Astrocyte (in vitro differentiated cells and primary cell): Measurements from ENCODE around the gene CHAT. TPM values are rescaled to one million over a fixed set of nuclear protein-coding genes. Genes with fewer than 3 reads are reported as not detected.

Experiments used
- DNase-seq: peaks from one replicate; pipeline ENCODE4 v3.0.0-alpha.2; 2010; ENCODE audit warnings: low read depth
- FAIRE-seq: peaks from 2 replicates; lab custom pipeline; 2011; peaks lifted over from hg19 to GRCh38; lab: Jason Lieb, UNC
- H2AFZ ChIP-seq: 2 replicates; pipeline ENCODE4 v1.6.0; 2012; ENCODE audit warnings: low read depth, low read length, inconsistent platforms
- H3K27ac ChIP-seq: 2 replicates; pipeline ENCODE4 v1.5.1; 2011; ENCODE audit warnings: low read depth, low read length, inconsistent platforms
- H3K27me3 ChIP-seq: 2 replicates; pipeline ENCODE4 v1.6.0; 2011; ENCODE audit warnings: low read length, inconsistent platforms; ENCODE audit not compliant: insufficient read depth
- H3K36me3 ChIP-seq: 2 replicates; pipeline ENCODE4 v1.5.1; 2011; ENCODE audit warnings: low read length, inconsistent platforms; ENCODE audit not compliant: insufficient read depth
- H3K4me1 ChIP-seq: 2 replicates; pipeline ENCODE4 v1.5.1; 2011; ENCODE audit warnings: low read length, inconsistent platforms; ENCODE audit not compliant: insufficient read depth
- H3K4me2 ChIP-seq: 2 replicates; pipeline ENCODE4 v1.6.0; 2012; ENCODE audit warnings: low read length, inconsistent platforms
- H3K4me3 ChIP-seq: 2 replicates; pipeline ENCODE4 v1.5.1; 2011; ENCODE audit warnings: low read depth, mild to moderate bottlenecking, low read length, inconsistent platforms; ENCODE audit not compliant: insufficient read depth
- H3K79me2 ChIP-seq: 2 replicates; pipeline ENCODE4 v1.6.0; 2012; ENCODE audit warnings: mild to moderate bottlenecking, low read length, inconsistent platforms; ENCODE audit not compliant: insufficient read depth
- H3K9ac ChIP-seq: 2 replicates; pipeline ENCODE4 v1.6.0; 2012; ENCODE audit warnings: mild to moderate bottlenecking, low read length, inconsistent platforms
- H3K9me3 ChIP-seq: 2 replicates; pipeline ENCODE4 v1.5.1; 2012; ENCODE audit warnings: low read depth, mild to moderate bottlenecking, low read length, inconsistent platforms; ENCODE audit not compliant: insufficient read depth
- H4K20me1 ChIP-seq: 2 replicates; pipeline ENCODE4 v1.6.0; 2012; ENCODE audit warnings: low read length, inconsistent platforms; ENCODE audit not compliant: insufficient read depth
- H3K27ac Mint-ChIP-seq: one replicate; pipeline ENCODE4 v1.8.0; 2021; ENCODE audit warnings: mild to moderate bottlenecking, mixed read lengths; ENCODE audit not compliant: unreplicated experiment
- H3K27me3 Mint-ChIP-seq: one replicate; pipeline ENCODE4 v1.8.0; 2021; ENCODE audit warnings: low read depth, mixed read lengths; ENCODE audit not compliant: unreplicated experiment
- H3K36me3 Mint-ChIP-seq: one replicate; pipeline ENCODE4 v1.8.0; 2021; ENCODE audit warnings: low read depth, mixed read lengths; ENCODE audit not compliant: unreplicated experiment
- H3K4me1 Mint-ChIP-seq: one replicate; pipeline ENCODE4 v1.8.0; 2021; ENCODE audit warnings: low read depth, mixed read lengths; ENCODE audit not compliant: unreplicated experiment
- H3K4me3 Mint-ChIP-seq: one replicate; pipeline ENCODE4 v1.8.0; 2021; ENCODE audit warnings: mild to moderate bottlenecking, moderate library complexity, mixed read lengths; ENCODE audit not compliant: unreplicated experiment
- H3K9me3 Mint-ChIP-seq: one replicate; pipeline ENCODE4 v1.8.0; 2021; ENCODE audit warnings: mild to moderate bottlenecking, mixed read lengths; ENCODE audit not compliant: unreplicated experiment
- EZH2 ChIP-seq: IDR thresholded peaks from 2 replicates; pipeline ENCODE4 v1.6.1; 2012; ENCODE audit warnings: mild to moderate bottlenecking, low read length, inconsistent platforms; ENCODE audit not compliant: insufficient read depth
- total RNA-seq: library from RNA; stranded (reverse); gene quantifications from 2 replicates; pipeline ENCODE4 v1.2.1, GENCODE V29; 2021
- TF ChIP-seq, protein P1 (sequence below): IDR thresholded peaks from 2 replicates; pipeline ENCODE4 v1.5.1; 2011; ENCODE audit warnings: low read depth, mild to moderate bottlenecking, inconsistent platforms, low read length, moderate library complexity; ENCODE audit not compliant: insufficient read depth

Gene CHAT
- total RNA-seq, 1 donor from 2014 or later = 1.00 TPM

DNA sequence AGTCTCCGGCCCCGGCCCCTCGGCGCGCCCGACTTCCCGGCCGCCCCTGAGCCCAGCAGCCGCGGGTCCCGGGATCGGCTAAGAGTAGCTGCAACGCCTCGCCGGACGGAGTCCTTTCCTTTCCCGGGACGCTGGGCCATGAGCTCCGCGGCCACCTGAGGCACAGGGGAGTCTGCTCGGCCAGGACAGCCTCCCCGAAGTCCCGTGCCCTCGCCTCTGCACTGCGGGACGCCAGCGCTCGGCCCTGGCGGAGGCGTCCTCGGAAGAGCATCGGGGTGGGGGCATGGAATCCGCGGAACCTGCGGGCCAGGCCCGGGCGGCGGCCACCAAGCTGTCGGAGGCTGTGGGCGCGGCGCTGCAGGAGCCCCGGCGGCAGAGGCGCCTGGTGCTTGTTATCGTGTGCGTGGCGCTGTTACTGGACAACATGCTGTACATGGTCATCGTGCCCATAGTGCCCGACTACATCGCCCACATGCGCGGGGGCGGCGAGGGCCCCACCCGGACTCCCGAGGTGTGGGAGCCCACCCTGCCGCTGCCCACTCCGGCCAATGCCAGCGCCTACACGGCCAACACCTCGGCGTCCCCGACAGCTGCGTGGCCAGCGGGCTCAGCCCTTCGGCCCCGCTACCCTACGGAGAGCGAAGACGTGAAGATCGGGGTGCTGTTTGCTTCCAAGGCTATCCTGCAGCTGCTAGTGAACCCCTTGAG, 3.2 kb upstream of the CHAT start:
- no peak for DNase-seq
- no peak overlapping the region for H3K4me3 ChIP-seq
- H3K36me3 ChIP-seq = no peaks in the 10 kb centered on the region
- Mint-ChIP-seq H3K27me3 (peaks cover 72% of the 10 kb centered on the region), H3K4me1 (no peaks in the 10 kb centered on the region), H3K27ac (no peak overlapping the region), H3K9me3 (peaks cover 30% of the 10 kb centered on the region), H3K4me3 (no peak overlapping the region), H3K36me3 (peaks cover 8% of the 10 kb centered on the region)
- H3K27me3 ChIP-seq = peaks cover 68% of the 10 kb centered on the region
- no peak for FAIRE-seq
- H3K4me1 ChIP-seq = peaks cover 7% of the 10 kb centered on the region
- no peak overlapping the region for H3K9ac ChIP-seq
- no peaks in the 10 kb centered on the region for H4K20me1 ChIP-seq
- peaks cover 8% of the 10 kb centered on the region for H3K9me3 ChIP-seq
- peak; percentile 81 for TF ChIP-seq EZH2
- TF ChIP-seq, protein P1, sequence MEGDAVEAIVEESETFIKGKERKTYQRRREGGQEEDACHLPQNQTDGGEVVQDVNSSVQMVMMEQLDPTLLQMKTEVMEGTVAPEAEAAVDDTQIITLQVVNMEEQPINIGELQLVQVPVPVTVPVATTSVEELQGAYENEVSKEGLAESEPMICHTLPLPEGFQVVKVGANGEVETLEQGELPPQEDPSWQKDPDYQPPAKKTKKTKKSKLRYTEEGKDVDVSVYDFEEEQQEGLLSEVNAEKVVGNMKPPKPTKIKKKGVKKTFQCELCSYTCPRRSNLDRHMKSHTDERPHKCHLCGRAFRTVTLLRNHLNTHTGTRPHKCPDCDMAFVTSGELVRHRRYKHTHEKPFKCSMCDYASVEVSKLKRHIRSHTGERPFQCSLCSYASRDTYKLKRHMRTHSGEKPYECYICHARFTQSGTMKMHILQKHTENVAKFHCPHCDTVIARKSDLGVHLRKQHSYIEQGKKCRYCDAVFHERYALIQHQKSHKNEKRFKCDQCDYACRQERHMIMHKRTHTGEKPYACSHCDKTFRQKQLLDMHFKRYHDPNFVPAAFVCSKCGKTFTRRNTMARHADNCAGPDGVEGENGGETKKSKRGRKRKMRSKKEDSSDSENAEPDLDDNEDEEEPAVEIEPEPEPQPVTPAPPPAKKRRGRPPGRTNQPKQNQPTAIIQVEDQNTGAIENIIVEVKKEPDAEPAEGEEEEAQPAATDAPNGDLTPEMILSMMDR = no peak
- H3K79me2 ChIP-seq = no peaks in the 10 kb centered on the region
- H3K27ac ChIP-seq = no peak overlapping the region
- no peak overlapping the region for H2AFZ ChIP-seq
- H3K4me2 ChIP-seq = peak overlapping the region; percentile 48

DNA sequence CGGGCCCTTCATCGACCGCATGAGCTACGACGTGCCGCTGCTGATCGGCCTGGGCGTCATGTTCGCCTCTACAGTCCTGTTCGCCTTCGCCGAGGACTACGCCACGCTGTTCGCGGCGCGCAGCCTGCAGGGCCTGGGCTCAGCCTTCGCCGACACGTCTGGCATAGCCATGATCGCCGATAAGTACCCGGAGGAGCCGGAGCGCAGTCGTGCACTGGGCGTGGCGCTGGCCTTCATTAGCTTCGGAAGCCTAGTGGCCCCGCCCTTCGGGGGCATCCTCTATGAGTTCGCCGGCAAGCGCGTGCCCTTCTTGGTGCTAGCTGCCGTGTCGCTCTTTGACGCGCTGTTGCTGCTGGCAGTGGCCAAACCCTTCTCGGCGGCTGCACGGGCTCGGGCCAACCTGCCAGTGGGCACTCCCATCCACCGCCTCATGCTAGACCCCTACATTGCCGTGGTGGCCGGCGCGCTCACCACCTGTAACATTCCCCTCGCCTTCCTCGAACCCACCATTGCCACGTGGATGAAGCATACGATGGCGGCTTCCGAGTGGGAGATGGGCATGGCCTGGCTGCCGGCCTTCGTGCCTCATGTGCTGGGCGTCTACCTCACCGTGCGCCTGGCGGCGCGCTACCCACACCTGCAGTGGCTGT, 2.5 kb upstream of the CHAT start:
- FAIRE-seq = no peak
- Histone ChIP-seq H3K4me2 (no peak overlapping the region), H3K4me1 (peaks cover 7% of the 10 kb centered on the region), H3K27me3 (peaks cover 68% of the 10 kb centered on the region), H3K9ac (no peak overlapping the region), H3K9me3 (peaks cover 8% of the 10 kb centered on the region), H2AFZ (no peak overlapping the region), H3K4me3 (peak overlapping the region; percentile 17), H4K20me1 (no peaks in the 10 kb centered on the region), H3K27ac (no peak overlapping the region), H3K36me3 (no peaks in the 10 kb centered on the region), H3K79me2 (no peaks in the 10 kb centered on the region)
- Mint-ChIP-seq H3K9me3 (peaks cover 30% of the 10 kb centered on the region), H3K36me3 (peaks cover 8% of the 10 kb centered on the region), H3K4me3 (no peak overlapping the region), H3K4me1 (no peaks in the 10 kb centered on the region), H3K27me3 (peaks cover 73% of the 10 kb centered on the region), H3K27ac (peak overlapping the region; percentile 90)
- TF ChIP-seq, protein P1 = no peak
- peak; percentile 43 for TF ChIP-seq EZH2
- no peak for DNase-seq
